HepG2 (cell line): ENCODE data around the gene PPP1R3C. TPM values are rescaled to one million over a fixed set of nuclear protein-coding genes. Genes with fewer than 3 reads are reported as not detected.

Experiments
- ATAC-seq: fragments of 200-7000 bp; cut with Tn5 transposase; 3 replicates; pipeline ENCODE4 v1.9.1; 2020; ENCODE audit warnings: mild to moderate bottlenecking, moderate library complexity
- BruUV-seq: library from RNA; stranded (reverse); fragments of 400-500 nt; replicated peaks from 2 replicates; lab custom pipeline; 2021; lab: Mats Ljungman, UMichigan
- CTCF ChIA-PET: fragments of 300-600 bp; formaldehyde crosslinking; extraction: SDS; loops from one replicate; lab custom pipeline; 2021; ENCODE audit warnings: low total read pairs, inconsistent platforms, low intra/inter-chr PET ratio; lab: Yijun Ruan, JAX
- POLR2A ChIA-PET: fragments of 350-600 bp; sonication (Branson Sonifier 250); formaldehyde crosslinking; loops from one replicate; lab custom pipeline; 2020; ENCODE audit warnings: antibody characterized with exemption, inconsistent platforms; lab: Yijun Ruan, JAX
- DNase-seq: peaks from one replicate; pipeline ENCODE4 v3.0.0-alpha.2; 2015; ENCODE audit warnings: low spot score
- FAIRE-seq: peaks from 3 replicates; lab custom pipeline; 2011; peaks lifted over from hg19 to GRCh38; lab: Jason Lieb, UNC
- H2AFZ ChIP-seq: one replicate; pipeline ENCODE4 v1.6.1; 2011; ENCODE audit warnings: low read length, inconsistent platforms
- H3K27ac ChIP-seq: fragments of 300-600 bp; 3 replicates; pipeline ENCODE4 v1.8.0; 2011; ENCODE audit warnings: mixed run types, mild to moderate bottlenecking, mixed read lengths, low read length, inconsistent platforms; ENCODE audit not compliant: insufficient read depth; ENCODE audit errors: extremely low read length
- H3K27me3 ChIP-seq, 2 experiments: fragments of 200-600 bp in 1 of 2; 2 replicates in 1 of 2; 3 replicates in 1 of 2; pipeline versions ENCODE4 v1.6.0 to v1.8.0; 2011; ENCODE audit warnings: low read length in 2 of 2, mild to moderate bottlenecking in 2 of 2, moderate library complexity in 2 of 2, inconsistent platforms in 1 of 2; ENCODE audit not compliant: insufficient read depth in 2 of 2, control insufficient read depth in 1 of 2
- H3K36me3 ChIP-seq, 2 experiments: fragments of 200-600 bp in 1 of 2; replicated peaks in 1 of 2; 2 replicates in 1 of 2; 3 replicates in 1 of 2; pipeline versions ENCODE4 v1.5.1 to v1.8.0; 2011; ENCODE audit warnings: low read length in 2 of 2, inconsistent platforms in 1 of 2; ENCODE audit not compliant: insufficient read depth in 2 of 2, control insufficient read depth in 1 of 2
- H3K4me1 ChIP-seq: 2 replicates; pipeline ENCODE4 v1.5.1; 2012; ENCODE audit warnings: low read length, inconsistent platforms; ENCODE audit not compliant: insufficient read depth
- H3K4me2 ChIP-seq: 2 replicates; pipeline ENCODE4 v1.6.0; 2011; ENCODE audit warnings: low read depth, low read length, inconsistent platforms
- H3K4me3 ChIP-seq, 3 experiments: fragments of 200-600 bp in 1 of 3; sonication (generic), shearing (Covaris generic) in 1 of 3; replicated peaks in 1 of 3; 2 replicates each; pipeline ENCODE4 v1.5.1; 2011 to 2016; ENCODE audit warnings: low read length in 3 of 3, inconsistent platforms in 2 of 3, low read depth in 2 of 3, mild to moderate bottlenecking in 2 of 3, control low read depth in 1 of 3, mixed read lengths in 1 of 3; ENCODE audit not compliant: insufficient read depth in 1 of 3
- H3K79me2 ChIP-seq: one replicate; pipeline ENCODE4 v1.6.1; 2011; ENCODE audit warnings: low read length, inconsistent platforms; ENCODE audit not compliant: insufficient read depth
- H3K9ac ChIP-seq: 2 replicates; pipeline ENCODE4 v1.6.0; 2011; ENCODE audit warnings: mild to moderate bottlenecking, low read depth, low read length, inconsistent platforms; ENCODE audit not compliant: insufficient read depth
- H3K9me3 ChIP-seq: 2 replicates; pipeline ENCODE4 v1.5.1; 2012; ENCODE audit warnings: mild to moderate bottlenecking, low read length
- H4K20me1 ChIP-seq: 2 replicates; pipeline ENCODE4 v1.6.0; 2011; ENCODE audit warnings: inconsistent platforms, mild to moderate bottlenecking, low read length, moderate library complexity; ENCODE audit not compliant: insufficient read depth
- SAFB2 ChIP-seq: sonication (generic); formaldehyde crosslinking; IDR thresholded peaks from 2 replicates; pipeline ENCODE4 v1.5.1; 2020; ENCODE audit warnings: missing genetic modification reagents, low read depth, mild to moderate bottlenecking, borderline replicate concordance
- ZNF530 ChIP-seq: sonication (generic); formaldehyde crosslinking; IDR thresholded peaks from 2 replicates; pipeline ENCODE4 v1.5.0; 2020; ENCODE audit warnings: low read depth, mild to moderate bottlenecking, missing genetic modification reagents
- ZNF709 ChIP-seq: sonication (generic); formaldehyde crosslinking; IDR thresholded peaks from 2 replicates; pipeline ENCODE4 v1.5.0; 2020; ENCODE audit warnings: mild to moderate bottlenecking, missing genetic modification reagents
- ZNF710 ChIP-seq: sonication (generic); formaldehyde crosslinking; IDR thresholded peaks from 2 replicates; pipeline ENCODE4 v1.5.0; 2020; ENCODE audit warnings: mild to moderate bottlenecking, missing genetic modification reagents, borderline replicate concordance
- ZXDC ChIP-seq: sonication (generic); formaldehyde crosslinking; IDR thresholded peaks from 2 replicates; pipeline ENCODE4 v1.5.0; 2020; ENCODE audit warnings: mild to moderate bottlenecking, missing genetic modification reagents
- WGBS: methylation state at CpG from one replicate; pipeline ENCODE4 v1.1.6; 2017; ENCODE audit warnings: low lambda C conversion rate; 5-methylcytosine and 5-hydroxymethylcytosine counted together
- in situ Hi-C: cut with HindIII; loops from 2 replicates; pipeline ENCODE4 v1.10.0; 2017; ENCODE audit warnings: low pct_unique_long_range_greater_than_20kb; ENCODE audit not compliant: extremely low pct_ligation_motif_present
- intact Hi-C: fragments of 100-400 bp; cut with micrococcal nuclease; formaldehyde crosslinking; loops from one replicate; pipeline ENCODE4 v1.10.0; 2022; ENCODE audit not compliant: unreplicated experiment
- polyA plus RNA-seq, 8 experiments: library from polyadenylated mRNA; depleted of rRNA in 3 of 8; stranded (reverse) in 7 of 8; unstranded in 1 of 8; fragments of >200 nt; fragmentation: Illumina TruSeq in 4 of 8; extraction: Trizol in 4 of 8; gene quantifications; 2 replicates each; pipeline versions ENCODE4 v1.2.1 to v1.2.3, GENCODE V29; 2011 to 2016; ENCODE audit warnings: low read depth in 4 of 8, missing spikeins in 1 of 8, mixed read lengths in 1 of 8; ENCODE audit not compliant: insufficient read depth in 1 of 8
- total RNA-seq, 5 experiments: library from RNA; depleted of rRNA; stranded (reverse); fragments of >200 nt; fragmentation: Illumina TruSeq; extraction: Trizol; gene quantifications; 2 replicates each; pipeline ENCODE4 v1.2.3, GENCODE V29; 2016; ENCODE audit warnings: low read depth in 1 of 5

PPP1R3C gene
- total and polyA plus RNA-seq, 2 of the 13 experiments (the other 11 are each of a cell fraction or from before 2014, with no cell fraction given) = 13.3 to 14.8 TPM

GRCh38 chr10:91634246-91634645 lies 1.4 kb upstream of the PPP1R3C start:
- H3K79me2 ChIP-seq = peaks cover 29% of the 10 kb centered on the region
- no peaks in the 10 kb centered on the region for H3K27me3 ChIP-seq
- H3K9ac ChIP-seq = no peak overlapping the region
- ChIA-PET CTCF (interaction anchor here (2.2 to 3.1 kb wide), 3 partner anchors 82 to 244 kb away, joined by 12 to 40 read pairs (median 31); no protein-coding TSS in a partner anchor), POLR2A (interaction anchor here (2.7 to 2.9 kb wide), 2 partner anchors 22 to 78 kb away, joined by 22 to 23 read pairs; no protein-coding TSS in a partner anchor)
- FAIRE-seq = no peak
- intact Hi-C loops = no loop called here
- no peak for ATAC-seq
- H2AFZ ChIP-seq = peak overlapping the region; percentile 31
- no peaks in the 10 kb centered on the region; the same call in none of the 2 replicates for H4K20me1 ChIP-seq
- TF ChIP-seq ZNF710 = no peak
- no peak for TF ChIP-seq ZNF530 (CRISPR knock-in tag)
- no peak for TF ChIP-seq SAFB2 (CRISPR knock-in tag)
- peaks cover 52% of the 10 kb centered on the region for H3K4me1 ChIP-seq
- peaks cover 8 to 21% of the 10 kb centered on the region in 2 experiments; a peak in 4 of 5 replicates for H3K36me3 ChIP-seq
- H3K4me3 ChIP-seq = no peak overlapping the region
- H3K9me3 ChIP-seq = no peaks in the 10 kb centered on the region
- no peak overlapping the region for H3K27ac ChIP-seq
- no TSS peak for BruUV-seq
- in situ Hi-C loops = loop anchor here (5.0 to 25.0 kb wide), 3 partner anchors 77 to 247 kb away; no protein-coding TSS in a partner anchor
- 93% methylated on average over 5 of the region's 5 CpGs for WGBS
- no peak overlapping the region for H3K4me2 ChIP-seq
- DNase-seq = no peak

GRCh38 chr10:91630625-91631024 lies 2.2 kb downstream of the PPP1R3C start:
- POLR2A ChIA-PET = no interaction called here
- H3K27me3 ChIP-seq = no peaks in the 10 kb centered on the region; a peak in 1 of 5 replicates
- BruUV-seq = no TSS peak
- no peaks in the 10 kb centered on the region for H3K9me3 ChIP-seq
- DNase-seq (no peak), ATAC-seq (no peak), FAIRE-seq (no peak)
- peaks cover 57% of the 10 kb centered on the region for H3K4me1 ChIP-seq
- H3K9ac ChIP-seq = 0 out of 2 replicates have a peak overlapping the region, but pooled peaks have one; percentile 23
- no peak overlapping the region for H3K27ac ChIP-seq
- H2AFZ ChIP-seq = no peak overlapping the region
- 94% methylated on average over 10 of the region's 10 CpGs for WGBS
- 0 out of 2 replicates have a peak, but pooled peaks have one; percentile 38 for TF ChIP-seq ZNF709
- TF ChIP-seq ZXDC (CRISPR knock-in tag) = no peak
- no peaks in the 10 kb centered on the region; the same call in none of the 2 replicates for H4K20me1 ChIP-seq
- H3K79me2 ChIP-seq = peaks cover 32% of the 10 kb centered on the region
- intact Hi-C loops (no loop called here), in situ Hi-C loops (loop anchor here (5.0 to 25.0 kb wide), 3 partner anchors 73 to 243 kb away; no protein-coding TSS in a partner anchor)
- CTCF ChIA-PET = no interaction called here
- H3K4me3 ChIP-seq = peak overlapping the region in 1 of 3 experiments; percentile 23; a peak in 1 of 6 replicates
- H3K36me3 ChIP-seq = peaks cover 9 to 21% of the 10 kb centered on the region in 2 experiments; a peak in 4 of 5 replicates
- H3K4me2 ChIP-seq = peak overlapping the region; percentile 96
